ENCODE data around the gene ST3GAL4.

- TF ChIP-seq, protein P1, sequence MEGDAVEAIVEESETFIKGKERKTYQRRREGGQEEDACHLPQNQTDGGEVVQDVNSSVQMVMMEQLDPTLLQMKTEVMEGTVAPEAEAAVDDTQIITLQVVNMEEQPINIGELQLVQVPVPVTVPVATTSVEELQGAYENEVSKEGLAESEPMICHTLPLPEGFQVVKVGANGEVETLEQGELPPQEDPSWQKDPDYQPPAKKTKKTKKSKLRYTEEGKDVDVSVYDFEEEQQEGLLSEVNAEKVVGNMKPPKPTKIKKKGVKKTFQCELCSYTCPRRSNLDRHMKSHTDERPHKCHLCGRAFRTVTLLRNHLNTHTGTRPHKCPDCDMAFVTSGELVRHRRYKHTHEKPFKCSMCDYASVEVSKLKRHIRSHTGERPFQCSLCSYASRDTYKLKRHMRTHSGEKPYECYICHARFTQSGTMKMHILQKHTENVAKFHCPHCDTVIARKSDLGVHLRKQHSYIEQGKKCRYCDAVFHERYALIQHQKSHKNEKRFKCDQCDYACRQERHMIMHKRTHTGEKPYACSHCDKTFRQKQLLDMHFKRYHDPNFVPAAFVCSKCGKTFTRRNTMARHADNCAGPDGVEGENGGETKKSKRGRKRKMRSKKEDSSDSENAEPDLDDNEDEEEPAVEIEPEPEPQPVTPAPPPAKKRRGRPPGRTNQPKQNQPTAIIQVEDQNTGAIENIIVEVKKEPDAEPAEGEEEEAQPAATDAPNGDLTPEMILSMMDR (IDR thresholded peaks at IDR 0.05; ENCODE audit: control extremely low read depth in 1 of 3, insufficient read depth in 1 of 3, low read depth in 1 of 3, low read length in 3 of 3), result no peak
- no peak for TF ChIP-seq ASH2L (IDR thresholded peaks at IDR 0.05; ENCODE audit: low read length)
- no peak for TF ChIP-seq TAF7 (optimal IDR thresholded peaks at IDR 0.05; ENCODE audit: borderline replicate concordance, low read depth, low read length)
- TF ChIP-seq RFX5 (IDR thresholded peaks at IDR 0.05; ENCODE audit: borderline replicate concordance, low read depth, low read length), result no peak
- TF ChIP-seq POLR2AphosphoS5 (IDR thresholded peaks at IDR 0.05; ENCODE audit: low read depth, low read length), result no peak
- no peak for TF ChIP-seq EP300 (IDR thresholded peaks at IDR 0.05; ENCODE audit: borderline replicate concordance in 1 of 2, low read depth in 2 of 2, low read length in 2 of 2)
- no peak for TF ChIP-seq CHD2 (IDR thresholded peaks at IDR 0.05; ENCODE audit: low read length)
- TF ChIP-seq USF2 (IDR thresholded peaks at IDR 0.05; ENCODE audit: low read length), result no peak
- TF ChIP-seq CEBPB (IDR thresholded peaks at IDR 0.05; ENCODE audit: low read depth, low read length), result no peak
- no peak for TF ChIP-seq SRF (IDR thresholded peaks at IDR 0.05; ENCODE audit: low read depth, low read length)
- no peak for TF ChIP-seq TBP (IDR thresholded peaks at IDR 0.05; ENCODE audit: low read depth, low read length)
- no peak for TF ChIP-seq POLR2A (IDR thresholded peaks at IDR 0.05; ENCODE audit: control extremely low read depth in 1 of 2, low read depth in 2 of 2, low read length in 2 of 2)
- no peak for TF ChIP-seq EZH2 (IDR thresholded peaks at IDR 0.05; ENCODE audit: low read depth, low read length, severe bottlenecking)
- TF ChIP-seq MAFK (IDR thresholded peaks at IDR 0.05; ENCODE audit: low read depth, low read length), result no peak
These were observed 20.1 kb upstream of the ST3GAL4 start for GRCh38 chr11:126335463-126335760.
